Activated CD8-positive, alpha-beta memory T cell treated with anti-CD3 and anti-CD28 coated beads for 48 hours (primary cell): ENCODE results near the gene NR4A1.
A peak's percentile ranks its signal among the peaks of the same experiment; 100 is the strongest.

Source experiments
- DNase-seq, 3 experiments: peaks; one replicate each; pipeline ENCODE4 v3.0.0-alpha.2; 2020; ENCODE audit warnings: low read depth in 2 of 3, low spot score in 2 of 3

NR4A1 gene

DNA sequence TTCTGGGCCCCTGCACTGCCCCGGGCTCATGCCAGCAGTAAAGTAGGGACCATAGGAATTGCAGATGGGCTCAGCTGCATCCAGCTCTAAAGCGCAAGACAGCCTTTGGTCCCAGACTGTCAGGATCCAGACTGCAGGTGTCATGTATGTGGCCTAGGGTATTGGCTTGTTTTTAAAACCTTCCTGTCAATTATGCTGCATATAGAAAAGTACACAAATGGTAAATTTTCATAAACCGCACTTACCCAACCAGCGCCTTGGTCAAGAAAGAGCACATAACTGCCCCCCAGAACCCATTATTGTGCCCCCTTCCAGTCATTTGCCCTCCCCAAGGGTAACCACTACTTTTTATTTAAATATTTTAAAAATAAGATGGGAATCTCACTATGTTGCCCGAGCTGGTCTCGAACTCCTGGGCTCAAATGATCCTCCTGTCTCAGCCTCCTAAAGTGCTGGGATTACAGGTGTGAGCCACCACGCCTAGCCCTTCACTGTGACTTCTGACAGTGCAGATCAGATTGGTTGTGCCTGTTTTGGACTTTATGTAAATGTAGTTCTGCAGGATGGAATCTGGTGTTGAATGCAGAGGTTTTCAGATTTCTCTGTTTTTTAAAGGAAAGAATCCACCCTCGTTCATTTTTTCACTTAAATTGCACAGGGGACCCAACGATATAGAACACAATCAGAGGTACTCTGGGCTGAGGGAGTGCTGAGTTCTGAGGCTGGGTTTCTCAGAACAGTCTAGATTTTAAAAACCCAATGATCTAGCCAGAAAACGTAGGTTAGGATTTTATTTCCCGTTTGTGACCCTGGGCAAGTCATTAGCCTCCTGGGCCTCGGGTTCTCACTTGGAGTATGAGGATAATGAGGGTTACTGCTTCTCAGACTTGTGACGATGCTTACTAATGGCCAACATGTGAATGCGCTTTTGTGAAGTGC, 6.7 kb downstream of the NR4A1 start:
- no peak for DNase-seq

GRCh38 chr12:52058631-52059361, 7.6 kb downstream of the NR4A1 start:
- no peak for DNase-seq

DNA sequence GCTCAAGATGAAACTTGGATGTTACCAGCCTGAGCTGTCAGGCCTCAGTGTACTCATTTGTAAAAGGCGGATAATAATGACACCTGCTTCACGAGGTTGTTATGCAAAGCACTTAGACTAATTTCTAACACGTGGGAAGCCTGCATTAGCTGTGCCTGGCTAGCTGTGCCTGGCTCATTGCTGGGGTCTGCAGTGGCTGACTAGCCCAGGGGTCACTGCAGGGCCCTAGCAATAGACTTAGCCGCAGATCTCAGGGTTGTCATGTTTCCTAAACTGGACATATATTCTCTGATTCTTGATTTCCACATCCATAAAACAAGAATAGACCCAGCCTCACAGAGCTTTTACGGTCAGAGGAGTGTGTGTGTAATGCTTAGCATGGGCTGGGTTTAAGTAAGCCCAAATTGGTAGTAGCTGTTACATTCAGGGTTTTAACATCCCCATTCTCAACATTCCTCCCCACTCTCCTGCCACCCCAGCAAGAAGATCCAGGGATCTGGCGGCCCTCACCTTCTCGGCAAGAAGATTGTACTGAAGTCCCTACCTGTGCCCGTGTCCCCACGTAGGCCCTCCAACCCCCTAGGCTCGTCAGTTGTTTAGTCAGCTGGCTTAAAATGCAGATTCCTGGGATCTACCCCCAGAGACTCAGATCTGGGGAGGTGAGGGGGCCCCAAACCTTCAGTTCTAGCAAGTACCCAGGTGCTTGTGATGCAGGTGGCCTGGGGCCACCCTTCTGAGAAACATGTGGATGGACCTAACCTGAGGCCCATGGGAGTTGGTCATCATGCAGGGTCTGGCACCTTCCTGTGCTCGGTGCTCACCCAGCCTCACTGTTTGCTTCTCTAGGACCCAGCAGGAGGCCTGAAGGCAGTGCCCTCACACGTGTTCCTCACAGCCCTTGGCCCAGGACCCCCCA, 8.6 kb downstream of the NR4A1 start:
- DNase-seq: no peak

GRCh38 chr12:52060498-52061177, 9.4 kb downstream of the NR4A1 start:
- DNase-seq: no peak

GRCh38 chr12:52061470-52062166, 10.4 kb downstream of the NR4A1 start:
- no peak for DNase-seq

DNA sequence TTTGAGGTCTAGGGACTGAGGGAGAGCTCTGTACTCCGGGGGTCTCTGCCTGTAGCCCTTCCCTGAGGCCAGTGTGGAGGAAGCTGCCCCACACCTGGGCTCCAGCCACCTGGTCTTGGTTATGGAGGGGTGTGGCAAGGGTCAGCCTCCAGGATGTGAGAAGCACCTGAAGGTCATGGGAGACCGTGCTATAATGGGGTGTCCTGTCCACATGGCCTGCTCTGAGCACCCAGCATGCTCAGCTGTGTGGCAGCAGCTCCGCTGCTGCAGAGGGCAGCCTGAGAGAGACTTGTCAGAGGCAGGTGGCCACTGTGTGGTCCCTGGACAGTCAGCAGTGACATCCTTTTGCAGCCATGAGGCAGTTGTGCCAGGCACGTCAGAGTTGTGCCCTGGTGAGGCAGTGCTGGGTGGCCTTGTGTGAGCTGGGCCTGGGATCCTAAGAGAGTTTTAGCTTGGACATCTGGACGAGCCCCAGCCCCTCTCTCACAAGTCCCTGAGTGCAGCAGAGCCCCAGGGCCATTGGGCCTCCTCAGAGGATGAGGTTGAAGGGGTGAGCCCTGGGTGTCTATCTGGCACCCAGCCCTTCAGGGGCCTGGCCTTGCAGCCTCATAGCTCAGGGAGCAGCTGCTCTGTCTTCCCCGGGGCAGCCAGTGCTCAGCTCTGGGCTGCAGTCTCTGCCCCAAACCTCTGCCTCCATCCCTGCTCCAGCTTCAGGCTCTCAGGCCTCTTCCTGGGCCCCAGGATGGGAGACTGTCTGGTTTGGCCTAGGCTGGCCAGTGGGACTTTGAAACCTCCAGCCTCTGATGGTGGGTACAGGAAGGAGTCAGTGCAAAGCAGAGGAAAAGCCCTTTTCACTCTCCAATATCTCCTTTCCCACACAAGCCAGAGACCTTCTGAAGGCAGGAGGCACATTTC, 11.2 kb downstream of the NR4A1 start:
- DNase-seq: no peak

DNA sequence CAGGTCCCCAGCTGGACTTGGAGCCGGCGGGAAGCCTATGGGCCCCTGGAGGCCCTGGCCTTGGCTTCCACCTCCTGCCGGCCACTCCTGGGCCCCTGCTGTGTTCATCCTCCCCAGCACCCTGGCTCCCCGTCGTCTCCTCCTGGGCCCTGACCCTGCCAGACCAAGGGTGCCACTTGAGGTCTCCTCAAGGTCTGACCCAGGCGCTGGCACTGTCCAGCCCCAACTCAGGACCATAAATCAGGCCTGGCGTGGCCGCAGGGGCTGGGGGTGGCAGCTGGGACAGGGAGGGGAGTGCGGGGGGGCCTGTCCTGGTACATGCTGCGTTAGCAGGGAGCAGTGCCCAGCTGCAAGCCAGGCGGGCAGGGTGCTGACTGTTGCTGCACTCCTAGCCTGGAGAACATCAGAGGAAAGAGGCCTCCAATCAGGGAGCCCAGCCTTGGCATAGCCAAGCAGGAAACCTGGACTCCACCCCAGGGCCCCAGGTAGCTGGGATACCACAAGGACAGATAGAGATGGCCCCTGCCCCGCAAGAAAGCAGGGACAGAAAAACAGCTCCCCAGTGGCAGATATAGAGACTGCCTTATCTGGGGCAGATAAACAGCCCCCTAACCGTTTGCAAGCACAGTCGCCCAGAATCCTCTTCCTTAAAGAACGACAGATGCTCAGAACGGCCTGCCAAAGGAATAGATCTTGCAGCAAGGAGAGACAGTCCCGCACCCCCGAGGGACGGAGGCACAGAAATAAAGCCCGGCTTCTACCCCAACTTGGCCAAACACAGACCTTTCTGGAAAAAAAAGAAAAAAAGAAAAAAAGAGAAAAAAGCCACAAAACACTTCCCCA, 12.1 kb downstream of the NR4A1 start:
- DNase-seq: no peak

DNA sequence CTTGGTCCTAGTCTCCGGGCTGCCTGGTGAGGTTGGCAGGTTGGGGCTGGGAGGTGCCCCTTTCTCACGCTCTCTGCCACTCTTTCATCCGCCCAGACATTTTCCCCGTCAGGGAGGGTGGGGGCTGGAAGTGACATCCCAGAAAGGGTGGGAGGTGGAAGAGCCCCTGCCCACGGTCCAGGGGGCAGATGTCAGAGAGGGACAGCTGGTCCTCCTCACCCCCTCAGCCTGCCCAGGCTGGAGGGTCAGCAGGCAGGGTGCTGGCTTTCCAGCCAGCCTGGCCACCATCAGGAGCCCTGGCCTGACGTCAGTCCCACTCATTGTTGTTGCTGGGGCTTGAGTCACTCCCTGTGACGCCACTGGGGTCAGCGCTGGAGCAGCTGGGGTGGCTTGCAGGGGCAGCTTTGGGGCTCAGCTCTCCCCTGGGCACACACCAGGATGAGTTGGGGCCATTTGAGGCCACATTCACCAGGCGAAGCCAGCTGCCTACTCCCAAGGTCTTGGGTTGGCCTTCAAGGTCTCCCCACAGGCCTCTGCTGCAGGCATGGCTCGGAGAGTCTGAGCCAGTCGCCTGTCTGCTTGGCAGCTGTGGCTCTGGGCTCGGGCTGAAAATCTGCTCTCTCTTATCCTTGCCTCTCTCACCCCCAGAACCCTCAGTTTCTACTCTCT, 12.9 kb downstream of the NR4A1 start:
- DNase-seq: no peak

- no peak for DNase-seq
Measured at GRCh38 chr12:52066346-52067080, 15.3 kb downstream of the NR4A1 start.

- no peak for DNase-seq
Measured at GRCh38 chr12:52067081-52067374, 15.8 kb downstream of the NR4A1 start.

DNA sequence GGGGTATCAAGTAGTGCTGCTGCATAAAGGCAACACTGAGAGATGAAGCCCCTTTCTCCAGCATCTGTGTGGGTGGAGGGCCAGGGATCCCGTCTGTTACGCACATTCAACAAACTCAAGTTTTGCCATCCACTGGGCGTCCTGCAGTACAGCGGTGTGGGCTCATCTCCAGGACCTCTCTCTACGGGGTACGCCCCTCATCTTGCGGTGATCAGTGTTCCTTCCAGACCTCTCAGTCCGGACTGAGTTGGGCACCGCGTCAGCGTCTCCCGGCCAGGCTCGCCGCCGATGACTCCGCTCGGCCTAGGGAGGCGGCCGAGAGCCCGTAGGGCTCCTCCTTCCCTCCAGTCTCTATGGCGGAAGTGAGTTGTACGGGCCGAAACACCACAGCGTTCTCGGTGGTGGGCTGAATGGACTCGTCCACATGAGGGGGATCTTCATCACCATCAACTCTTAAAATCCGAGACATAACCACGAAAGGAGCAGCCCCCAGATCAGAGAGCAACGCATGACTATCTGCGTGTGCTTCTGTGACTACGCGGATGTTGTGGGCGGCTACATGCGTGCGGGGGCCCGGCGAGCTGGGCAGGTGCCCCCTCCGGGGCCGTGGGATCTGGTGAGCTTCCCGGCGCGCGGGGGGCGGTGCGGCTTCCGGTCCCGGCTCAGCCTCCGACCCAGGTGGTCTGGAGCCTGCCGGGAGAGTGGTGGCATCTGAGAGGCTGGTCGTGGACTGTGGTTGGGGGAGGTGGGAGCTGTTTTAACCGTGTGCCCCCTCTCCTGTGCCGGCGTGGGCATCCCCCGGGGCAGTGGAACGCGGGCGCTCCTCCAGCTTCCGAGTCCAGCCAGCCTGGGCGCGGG, 18.3 kb downstream of the NR4A1 start, which contains the start of gene ATG101:
Gene ATG101 (plus strand): TSS at position 652 of the 858 bp plus-strand sequence. CDS start 3,673 bp downstream, outside the sequence.
- peak; percentile 67 to 76 (median 72) for DNase-seq

DNA sequence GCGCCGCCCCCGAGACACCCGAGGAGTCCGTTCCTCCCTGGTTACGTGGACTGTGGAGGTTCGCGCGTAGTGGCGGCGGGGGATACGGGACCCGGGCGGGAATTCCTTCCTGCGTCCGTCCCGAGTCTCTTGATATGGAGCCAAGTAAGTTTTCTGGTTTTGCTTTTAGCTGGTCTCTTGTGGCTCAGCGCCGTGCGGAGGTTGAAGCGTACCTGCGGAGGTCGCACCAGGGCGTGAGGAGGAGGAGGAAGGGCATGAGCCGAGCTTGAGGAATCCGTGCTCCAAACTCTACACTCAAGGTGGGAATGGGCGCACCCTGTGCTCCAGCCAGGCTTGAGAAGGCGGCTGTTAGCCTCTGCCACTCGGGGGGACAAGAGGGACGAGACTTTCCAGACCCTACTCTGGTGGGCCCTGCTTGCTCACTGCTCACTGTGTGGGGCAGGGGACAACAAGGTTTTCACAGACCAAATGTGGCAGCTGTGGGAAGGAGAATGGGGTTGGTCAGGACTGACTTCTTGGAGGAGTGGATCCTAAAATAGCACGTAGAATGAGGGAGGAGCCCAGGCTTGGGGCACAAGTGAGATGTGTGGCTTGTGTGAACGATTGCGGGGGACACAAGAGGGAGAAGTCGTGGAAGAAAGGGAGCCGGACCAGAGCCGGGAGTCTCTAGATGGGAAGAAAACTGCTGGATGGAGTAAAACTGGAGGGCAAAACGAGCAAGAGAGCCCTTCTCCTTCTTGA, 19.1 kb downstream of the NR4A1 start:
- DNase-seq: no peak

GRCh38 chr12:52073531-52074381, 22.5 kb downstream of the NR4A1 start:
- no peak for DNase-seq

DNA sequence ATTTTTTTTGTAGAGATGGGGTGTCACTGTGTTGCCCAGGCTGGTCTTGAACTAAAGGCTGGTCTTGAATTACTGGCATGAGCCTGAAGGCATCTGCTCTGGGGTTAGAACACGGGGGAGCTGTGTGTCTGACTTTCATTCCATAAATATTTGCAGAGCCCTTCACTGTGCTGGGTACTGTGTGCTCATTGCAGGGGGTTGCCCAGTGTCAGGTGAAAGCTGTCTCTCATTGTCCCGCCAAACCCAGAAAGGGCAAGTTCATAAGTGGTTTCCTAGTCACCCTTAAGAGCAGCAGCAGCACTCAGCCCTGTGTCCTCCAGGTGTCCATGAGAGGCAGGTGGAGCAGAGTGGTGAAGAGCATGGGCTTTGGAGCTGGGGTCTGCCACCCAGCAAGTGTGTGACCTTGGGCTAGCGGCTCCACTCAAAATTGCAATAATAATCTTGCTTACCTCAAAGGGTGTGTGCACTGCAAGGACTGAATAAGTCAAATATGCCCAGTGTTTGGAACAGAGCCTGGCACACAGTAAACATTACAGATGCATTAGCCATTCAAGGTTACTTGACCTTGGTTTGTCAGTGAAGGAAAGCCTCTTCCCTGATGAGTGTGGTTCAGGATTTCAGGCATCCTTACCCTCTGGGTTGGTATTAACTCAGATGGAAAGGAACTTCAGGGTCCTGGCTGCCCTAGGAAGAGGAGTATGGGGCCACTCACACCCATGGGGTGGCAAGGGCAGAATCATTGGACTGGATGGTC, 23.9 kb downstream of the NR4A1 start:
- DNase-seq: no peak
